ENCODE results near the gene SUMO2. TPM values are rescaled to one million over a fixed set of nuclear protein-coding genes. Genes with fewer than 3 reads are reported as not detected.
"Not testable (repeated sequence)": the region's sequence is repeated elsewhere in the genome, so short reads cannot be mapped to it uniquely, and the experiment has no call there.

SUMO2 gene
- total RNA-seq, 2 experiments from 2014 or later, result 623 to 655 TPM

- H3K27ac Mint-ChIP-seq, result no peak overlapping the region
- H3K36me3 Mint-ChIP-seq, result no peaks in the 10 kb centered on the region
- no peak overlapping the region for H3K4me3 Mint-ChIP-seq
- no peaks in the 10 kb centered on the region for H3K9me3 Mint-ChIP-seq
- no peaks in the 10 kb centered on the region for H3K4me1 Mint-ChIP-seq
- DNase-seq, result no peak
- H3K27me3 Mint-ChIP-seq, result no peaks in the 10 kb centered on the region
Observed at GRCh38 chr17:75199886-75200618, 17.3 kb upstream of the SUMO2 start.

- Mint-ChIP-seq H3K4me3 (no peak overlapping the region), H3K9me3 (no peaks in the 10 kb centered on the region), H3K4me1 (no peaks in the 10 kb centered on the region), H3K27ac (no peak overlapping the region), H3K27me3 (no peaks in the 10 kb centered on the region), H3K36me3 (no peaks in the 10 kb centered on the region)
- DNase-seq, result no peak
Observed at GRCh38 chr17:75194879-75195278, 12.1 kb upstream of the SUMO2 start.

DNA sequence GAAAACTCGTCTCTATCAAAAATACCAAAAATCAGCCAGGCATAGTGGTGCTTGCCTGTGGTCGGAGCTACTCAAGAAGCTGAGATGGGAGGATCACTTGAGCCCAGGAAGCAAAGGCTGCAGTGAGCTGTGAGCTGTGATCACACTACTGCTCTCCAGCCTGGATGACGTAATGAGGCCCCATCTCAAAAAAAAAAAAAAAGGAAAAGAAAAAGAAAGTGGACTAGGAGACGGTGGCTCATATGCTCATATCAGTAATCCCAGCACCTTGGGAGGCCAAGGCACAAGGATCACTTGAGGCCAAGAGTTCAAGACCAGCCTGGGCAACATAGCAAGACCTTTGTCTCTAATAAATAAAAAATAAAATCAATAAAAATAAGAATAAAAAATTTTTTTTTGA lies 8.8 kb upstream of the SUMO2 start:
- Mint-ChIP-seq H3K4me3 (no peak overlapping the region), H3K9me3 (no peaks in the 10 kb centered on the region), H3K4me1 (peaks cover 10% of the 10 kb centered on the region), H3K27me3 (no peaks in the 10 kb centered on the region), H3K36me3 (no peaks in the 10 kb centered on the region), H3K27ac (no peak overlapping the region)
- DNase-seq, result no peak

GRCh38 chr17:75188614-75189013 lies 5.9 kb upstream of the SUMO2 start:
- no peaks in the 10 kb centered on the region for H3K27me3 Mint-ChIP-seq
- no peak overlapping the region for H3K27ac Mint-ChIP-seq
- peaks cover 17% of the 10 kb centered on the region for H3K4me1 Mint-ChIP-seq
- no peaks in the 10 kb centered on the region for H3K36me3 Mint-ChIP-seq
- H3K9me3 Mint-ChIP-seq, result no peaks in the 10 kb centered on the region
- no peak for DNase-seq
- H3K4me3 Mint-ChIP-seq, result no peak overlapping the region

DNA sequence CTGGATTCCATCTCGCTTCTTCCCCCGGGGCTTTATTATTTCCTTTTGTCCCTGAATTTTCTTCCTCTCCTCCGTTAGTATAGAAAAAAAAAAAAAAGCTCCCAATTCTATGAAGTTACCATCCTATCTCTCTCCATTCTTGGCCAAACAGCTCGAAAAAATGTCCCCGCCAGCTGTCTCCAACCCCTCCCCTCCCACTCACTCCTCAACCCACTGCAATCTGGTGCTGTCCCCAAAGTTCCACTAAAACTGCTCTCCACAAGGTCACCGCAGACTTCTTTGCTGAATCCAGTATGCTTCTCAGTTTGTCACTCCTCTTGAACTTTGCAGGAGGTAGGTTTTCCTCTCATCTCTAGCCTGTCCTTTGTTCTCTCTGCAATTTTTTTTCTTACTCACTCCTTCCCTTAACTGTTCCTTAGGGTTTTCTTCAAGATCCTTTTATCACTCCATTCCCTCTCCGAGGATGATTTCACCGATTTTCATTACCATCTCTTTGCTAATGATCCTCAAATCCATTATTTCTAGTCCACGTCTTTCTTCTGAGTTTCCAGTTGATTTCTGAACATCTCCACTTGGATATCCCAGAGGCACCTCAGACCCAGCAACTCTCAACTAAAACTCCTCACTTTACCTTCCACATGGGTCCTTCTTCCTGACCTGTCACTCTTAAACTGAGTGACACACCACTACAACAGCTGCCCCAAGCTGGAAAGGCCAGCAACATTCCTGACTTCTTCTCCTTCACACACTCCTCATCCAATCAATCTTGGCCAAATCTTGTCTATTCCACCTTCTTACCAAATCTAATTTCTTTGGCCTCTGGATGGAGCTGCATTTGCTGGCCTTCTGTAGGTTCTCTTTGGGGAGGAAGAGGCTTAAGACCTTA lies 1.5 kb upstream of the SUMO2 start:
- Mint-ChIP-seq H3K27ac (peak overlapping the region; percentile 95), H3K4me3 (peak overlapping the region; percentile 22), H3K9me3 (no peaks in the 10 kb centered on the region), H3K4me1 (peaks cover 26% of the 10 kb centered on the region), H3K36me3 (peaks cover 19% of the 10 kb centered on the region), H3K27me3 (no peaks in the 10 kb centered on the region)
- no peak for DNase-seq

GRCh38 chr17:75182319-75182568 lies 515 bp downstream of the SUMO2 start:
- no peak for DNase-seq
- H3K27ac Mint-ChIP-seq, result peak overlapping the region; percentile 81
- H3K4me1 Mint-ChIP-seq, result peaks cover 28% of the 10 kb centered on the region
- H3K27me3 Mint-ChIP-seq, result no peaks in the 10 kb centered on the region
- H3K36me3 Mint-ChIP-seq, result peaks cover 21% of the 10 kb centered on the region
- no peaks in the 10 kb centered on the region for H3K9me3 Mint-ChIP-seq
- peak overlapping the region; percentile 95 for H3K4me3 Mint-ChIP-seq

GRCh38 chr17:75181608-75182318 lies 996 bp downstream of the SUMO2 start:
- peak; percentile 49 for DNase-seq
- Mint-ChIP-seq H3K4me3 (peak overlapping the region; percentile 95), H3K4me1 (peaks cover 28% of the 10 kb centered on the region), H3K27ac (peak overlapping the region; percentile 81), H3K9me3 (no peaks in the 10 kb centered on the region), H3K27me3 (no peaks in the 10 kb centered on the region), H3K36me3 (peaks cover 23% of the 10 kb centered on the region)

DNA sequence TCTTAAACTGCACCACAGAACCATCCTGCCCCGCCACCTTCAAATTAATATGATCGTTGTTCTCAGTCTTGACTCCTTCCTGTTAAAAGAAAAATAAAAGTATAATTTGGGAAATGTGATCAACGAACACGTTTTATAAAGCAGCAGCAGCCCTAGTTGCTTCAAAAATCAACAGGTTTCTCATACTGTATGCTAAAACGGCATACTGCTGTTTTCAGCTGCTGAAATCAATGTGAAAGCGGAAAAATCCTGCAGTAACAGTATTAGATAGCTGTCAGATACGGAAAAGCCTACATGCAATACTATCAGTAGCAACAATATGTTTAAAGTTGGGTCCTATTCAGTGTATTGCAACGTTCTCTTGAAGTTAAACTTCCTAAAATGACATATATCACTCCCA lies 1.6 kb downstream of the SUMO2 start:
- peaks cover 28% of the 10 kb centered on the region for H3K4me1 Mint-ChIP-seq
- H3K36me3 Mint-ChIP-seq, result peaks cover 28% of the 10 kb centered on the region
- no peaks in the 10 kb centered on the region for H3K9me3 Mint-ChIP-seq
- no peak for DNase-seq
- peak overlapping the region; percentile 95 for H3K4me3 Mint-ChIP-seq
- H3K27me3 Mint-ChIP-seq, result no peaks in the 10 kb centered on the region
- H3K27ac Mint-ChIP-seq, result peak overlapping the region; percentile 81

DNA sequence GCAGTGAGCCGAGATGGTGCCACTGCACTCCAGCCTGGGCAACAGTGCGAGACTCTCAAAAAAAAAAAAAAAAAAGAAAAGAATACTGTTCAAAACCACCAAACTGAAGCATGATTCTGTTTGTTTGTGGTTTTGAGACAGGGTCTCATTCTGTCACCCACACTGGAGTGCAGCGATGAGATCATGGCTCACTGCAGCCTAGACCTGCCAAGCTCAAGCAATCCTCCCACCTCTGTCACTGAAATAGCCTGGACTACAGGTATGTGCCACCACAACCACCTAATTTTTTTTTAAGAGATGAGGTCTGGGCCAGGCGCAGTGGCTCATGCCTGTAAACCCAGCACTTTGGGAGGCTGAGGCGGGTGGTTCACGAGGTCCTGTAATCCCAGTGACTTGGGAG lies 4.3 kb downstream of the SUMO2 start:
- H3K9me3 Mint-ChIP-seq, result no peaks in the 10 kb centered on the region
- peaks cover 26% of the 10 kb centered on the region for H3K4me1 Mint-ChIP-seq
- H3K27ac Mint-ChIP-seq, result no peak overlapping the region
- DNase-seq, result no peak
- peaks cover 43% of the 10 kb centered on the region for H3K36me3 Mint-ChIP-seq
- no peaks in the 10 kb centered on the region for H3K27me3 Mint-ChIP-seq
- H3K4me3 Mint-ChIP-seq, result no peak overlapping the region

GRCh38 chr17:75176625-75177024 lies 6.1 kb downstream of the SUMO2 start:
- H3K4me3 Mint-ChIP-seq, result no peak overlapping the region
- no peaks in the 10 kb centered on the region for H3K9me3 Mint-ChIP-seq
- peaks cover 33% of the 10 kb centered on the region for H3K4me1 Mint-ChIP-seq
- H3K27me3 Mint-ChIP-seq, result no peaks in the 10 kb centered on the region
- peaks cover 51% of the 10 kb centered on the region for H3K36me3 Mint-ChIP-seq
- DNase-seq, result no peak
- no peak overlapping the region for H3K27ac Mint-ChIP-seq

DNA sequence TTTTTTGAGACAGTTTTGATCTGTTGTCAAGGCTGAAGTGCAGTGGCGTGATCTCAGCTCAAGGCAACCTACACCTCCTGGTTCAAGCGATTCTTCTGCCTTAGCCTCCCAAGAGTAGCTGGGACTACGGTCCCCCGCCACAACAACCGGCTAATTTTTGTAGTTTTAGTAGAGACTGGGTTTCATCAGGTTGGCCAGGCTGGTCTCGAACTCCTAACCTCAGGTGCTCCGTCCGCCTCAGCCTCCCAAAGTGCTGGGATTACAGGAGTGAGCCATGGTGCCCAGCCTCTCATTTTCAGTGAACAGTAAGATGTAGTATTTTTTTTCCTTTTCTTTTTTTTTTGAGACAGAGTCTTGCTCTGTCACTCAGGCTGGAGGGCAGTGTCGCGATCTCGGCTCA lies 7.8 kb downstream of the SUMO2 start:
- H3K9me3 Mint-ChIP-seq, result no peaks in the 10 kb centered on the region
- H3K27ac Mint-ChIP-seq, result no peak overlapping the region
- H3K4me3 Mint-ChIP-seq, result peak overlapping the region; percentile 22
- H3K27me3 Mint-ChIP-seq, result no peaks in the 10 kb centered on the region
- peaks cover 40% of the 10 kb centered on the region for H3K36me3 Mint-ChIP-seq
- H3K4me1 Mint-ChIP-seq, result peaks cover 30% of the 10 kb centered on the region
- no peak for DNase-seq

DNA sequence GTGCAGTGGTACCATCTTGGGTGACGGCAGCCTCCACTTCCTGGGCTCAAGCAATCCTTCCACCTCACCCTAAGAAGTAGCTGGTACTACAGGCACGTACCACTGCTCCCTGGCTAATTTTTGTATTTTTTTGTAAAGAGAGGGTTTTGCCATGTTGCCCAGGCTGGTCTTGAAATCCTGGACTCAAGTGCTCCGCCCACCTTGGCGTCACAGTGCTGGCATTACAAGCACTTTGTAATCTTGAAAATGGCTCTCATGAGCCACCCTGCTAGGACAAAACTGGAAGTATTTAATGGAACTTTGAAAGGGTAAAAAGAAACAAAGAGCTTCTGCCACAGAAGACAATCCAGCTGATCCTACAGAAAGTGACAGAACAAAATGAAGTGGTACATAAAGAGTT lies 9.2 kb downstream of the SUMO2 start:
- Mint-ChIP-seq H3K36me3 (peaks cover 35% of the 10 kb centered on the region), H3K4me1 (peaks cover 18% of the 10 kb centered on the region), H3K27me3 (no peaks in the 10 kb centered on the region), H3K9me3 (no peaks in the 10 kb centered on the region), H3K4me3 (no peak overlapping the region), H3K27ac (no peak overlapping the region)
- no peak for DNase-seq

GRCh38 chr17:75168998-75169397 lies 13.8 kb downstream of the SUMO2 start:
- DNase-seq, result no peak
- Mint-ChIP-seq H3K36me3 (peaks cover 30% of the 10 kb centered on the region), H3K9me3 (no peaks in the 10 kb centered on the region), H3K27ac (no peak overlapping the region), H3K4me1 (peaks cover 15% of the 10 kb centered on the region), H3K4me3 (no peak overlapping the region), H3K27me3 (no peaks in the 10 kb centered on the region)

GRCh38 chr17:75164606-75165005 lies 18.2 kb downstream of the SUMO2 start:
- peaks cover 17% of the 10 kb centered on the region for H3K36me3 Mint-ChIP-seq
- H3K4me3 Mint-ChIP-seq, H3K27ac Mint-ChIP-seq, H3K27me3 Mint-ChIP-seq, H3K4me1 Mint-ChIP-seq, H3K9me3 Mint-ChIP-seq, DNase-seq: not testable (repeated sequence)

- no peak for DNase-seq
- Mint-ChIP-seq H3K4me1 (peaks cover 2% of the 10 kb centered on the region), H3K9me3 (no peaks in the 10 kb centered on the region), H3K4me3 (no peak overlapping the region), H3K27ac (no peak overlapping the region), H3K27me3 (no peaks in the 10 kb centered on the region), H3K36me3 (peaks cover 17% of the 10 kb centered on the region)
Observed at GRCh38 chr17:75163074-75163473, 19.7 kb downstream of the SUMO2 start.

All from activated naive CD8-positive, alpha-beta T cell treated with anti-CD3 and anti-CD28 coated beads for 36 hours (primary cell).